Mesothelial cell of epicardium (in vitro differentiated cells): ENCODE data around the gene DYSF. TPM values are rescaled to one million over a fixed set of nuclear protein-coding genes. Genes with fewer than 3 reads are reported as not detected.

Source experiments
- DNase-seq, 2 experiments: peaks; one replicate each; pipeline ENCODE4 v3.0.0; 2021; ENCODE audit warnings: low spot score in 2 of 2; ENCODE audit not compliant: unreplicated experiment in 2 of 2
- H3K27ac Mint-ChIP-seq: 2 replicates; pipeline ENCODE4 v1.8.0; 2021; ENCODE audit warnings: mixed read lengths
- H3K27me3 Mint-ChIP-seq: 2 replicates; pipeline ENCODE4 v1.8.0; 2021; ENCODE audit warnings: low read depth, mixed read lengths
- H3K36me3 Mint-ChIP-seq: 2 replicates; pipeline ENCODE4 v1.8.0; 2021; ENCODE audit warnings: mixed read lengths
- H3K4me1 Mint-ChIP-seq: 2 replicates; pipeline ENCODE4 v1.8.0; 2021; ENCODE audit warnings: mixed read lengths
- H3K4me3 Mint-ChIP-seq: 2 replicates; pipeline ENCODE4 v1.8.0; 2021; ENCODE audit warnings: mild to moderate bottlenecking, moderate library complexity, mixed read lengths
- H3K9me3 Mint-ChIP-seq: 2 replicates; pipeline ENCODE4 v1.8.0; 2021; ENCODE audit warnings: mixed read lengths
- CTCF ChIP-seq: fragments of 200-600 bp; sonication (generic); IDR thresholded peaks from one replicate; pipeline ENCODE4 v1.5.0; 2021; ENCODE audit warnings: antibody characterized with exemption; ENCODE audit not compliant: unreplicated experiment
- total RNA-seq: library from RNA; stranded (reverse); gene quantifications from 3 replicates; pipeline ENCODE4 v1.2.1, GENCODE V29; 2021

Gene DYSF
- total RNA-seq, 1 donor from 2014 or later = 0.96 TPM

GRCh38 chr2:71472019-71472418 is 18.7 kb downstream of the DYSF start:
- peaks cover 35% of the 10 kb centered on the region for H3K27me3 Mint-ChIP-seq
- H3K36me3 Mint-ChIP-seq = no peaks in the 10 kb centered on the region
- TF ChIP-seq CTCF = no peak
- H3K9me3 Mint-ChIP-seq = no peaks in the 10 kb centered on the region
- H3K27ac Mint-ChIP-seq = no peak overlapping the region
- H3K4me1 Mint-ChIP-seq = no peaks in the 10 kb centered on the region
- DNase-seq = no peak
- no peak overlapping the region for H3K4me3 Mint-ChIP-seq

DNA sequence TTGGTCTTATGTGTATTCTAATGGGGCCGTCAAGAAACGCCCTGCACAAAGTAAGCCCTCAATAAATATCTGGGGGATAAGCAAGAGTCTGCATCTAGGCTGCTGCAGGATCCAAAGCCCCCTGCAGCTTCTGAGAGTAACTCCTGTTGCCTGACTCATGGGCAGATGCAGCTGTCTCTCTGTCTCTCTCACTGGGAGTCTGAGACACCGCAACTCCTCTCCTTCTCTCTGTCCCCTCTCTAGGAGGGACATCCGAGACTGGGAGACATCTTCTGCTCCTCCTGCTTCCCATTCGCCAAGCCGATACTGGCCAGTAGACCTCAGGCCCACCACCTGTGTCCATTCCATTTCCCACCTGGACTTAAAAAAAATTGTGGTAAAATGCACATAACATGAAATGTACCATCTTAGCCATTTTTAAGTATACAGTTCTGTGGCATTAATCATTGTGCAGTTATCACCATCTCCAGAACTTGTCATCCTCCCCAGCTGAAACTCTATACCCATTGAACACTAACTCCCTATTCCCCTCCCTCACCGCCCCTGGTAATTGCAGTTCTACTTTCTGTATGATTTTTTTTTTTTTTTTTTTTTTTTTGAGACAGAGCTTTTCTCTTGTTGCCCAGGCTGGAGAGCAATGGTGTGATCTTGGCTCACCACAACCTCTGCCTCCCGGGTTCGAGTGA is 20.1 kb downstream of the DYSF start:
- DNase-seq = no peak
- TF ChIP-seq CTCF = no peak

DNA sequence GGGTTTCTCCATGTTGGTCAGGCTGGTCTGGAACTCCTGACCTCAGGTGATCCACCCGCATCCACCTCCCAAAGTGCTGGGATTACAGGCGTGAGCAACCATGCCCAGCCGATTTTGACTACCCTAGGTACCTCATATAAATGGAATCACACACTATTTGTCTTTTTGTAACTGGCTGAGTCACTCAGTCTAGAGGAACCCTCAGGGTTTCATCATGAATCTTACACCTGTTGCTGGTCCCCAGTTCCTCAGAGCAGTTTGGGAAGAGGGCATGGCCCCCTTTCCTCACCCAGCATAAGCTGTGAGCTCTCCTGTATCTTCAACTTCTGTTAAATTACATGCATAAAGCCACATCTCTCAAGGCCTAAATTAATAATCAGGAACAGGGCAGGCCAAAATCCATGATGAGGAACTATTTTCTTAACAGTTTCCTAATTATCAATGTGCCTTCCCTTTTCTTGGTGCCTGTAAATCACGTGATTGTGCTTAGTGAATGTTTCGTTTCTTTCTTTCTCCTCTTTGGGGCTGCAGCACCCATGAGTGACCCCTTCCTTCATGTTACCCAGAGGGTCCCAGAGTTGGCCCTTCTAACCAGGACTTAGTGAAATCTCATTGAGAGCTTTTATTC is 20.9 kb downstream of the DYSF start:
- Mint-ChIP-seq H3K4me1 (no peaks in the 10 kb centered on the region), H3K27ac (no peak overlapping the region), H3K27me3 (peaks cover 23% of the 10 kb centered on the region), H3K9me3 (peaks cover 5% of the 10 kb centered on the region), H3K4me3 (no peak overlapping the region), H3K36me3 (no peaks in the 10 kb centered on the region)
- no peak for TF ChIP-seq CTCF
- DNase-seq = no peak

More for the DNA sequence above, 20.1 kb downstream of the DYSF start:
- Mint-ChIP-seq H3K27ac (no peak overlapping the region), H3K4me1 (no peaks in the 10 kb centered on the region), H3K36me3 (no peaks in the 10 kb centered on the region), H3K9me3 (peaks cover 5% of the 10 kb centered on the region), H3K27me3 (peaks cover 25% of the 10 kb centered on the region), H3K4me3 (no peak overlapping the region)

- Mint-ChIP-seq H3K4me1 (no peaks in the 10 kb centered on the region), H3K27me3 (peaks cover 21% of the 10 kb centered on the region), H3K36me3 (no peaks in the 10 kb centered on the region), H3K9me3 (peaks cover 5% of the 10 kb centered on the region), H3K27ac (no peak overlapping the region), H3K4me3 (no peak overlapping the region)
- TF ChIP-seq CTCF = no peak
- DNase-seq = no peak
Measured at GRCh38 chr2:71474744-71475397, 21.5 kb downstream of the DYSF start.

DNA sequence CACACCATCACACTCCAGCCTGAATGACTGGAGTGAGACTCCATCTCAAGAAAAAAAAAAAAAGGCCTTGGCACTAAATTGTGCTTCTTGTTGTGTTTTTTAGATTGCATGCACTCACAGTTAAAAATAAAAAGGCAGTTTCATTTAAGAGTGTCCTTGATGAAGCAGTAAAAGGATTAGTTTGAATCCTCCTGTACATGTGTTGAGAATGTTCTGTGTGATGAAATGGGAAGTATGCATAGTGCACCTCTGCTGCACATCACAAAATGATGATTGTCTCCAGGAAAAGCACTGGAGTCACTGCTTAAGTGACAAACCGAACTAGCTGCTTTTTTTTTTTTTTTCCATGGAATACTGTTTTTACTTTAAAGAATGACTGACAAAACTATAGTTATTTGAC is 23.1 kb downstream of the DYSF start:
- Mint-ChIP-seq H3K4me3 (no peak overlapping the region), H3K27ac (no peak overlapping the region), H3K9me3 (peaks cover 5% of the 10 kb centered on the region), H3K36me3 (no peaks in the 10 kb centered on the region), H3K4me1 (no peaks in the 10 kb centered on the region), H3K27me3 (peaks cover 15% of the 10 kb centered on the region)
- TF ChIP-seq CTCF = no peak
- DNase-seq = no peak
